Fibroblast of the aortic adventitia (primary cell): ENCODE results near the gene NRXN3. TPM values are rescaled to one million over a fixed set of nuclear protein-coding genes. Genes with fewer than 3 reads are reported as not detected.
A peak's percentile ranks its signal among the peaks of the same experiment; 100 is the strongest.

Source experiments
- DNase-seq: peaks from one replicate; pipeline ENCODE4 v3.0.0-alpha.2; 2010; ENCODE audit warnings: low read depth
- H3K4me3 ChIP-seq: 2 replicates; pipeline ENCODE4 v1.5.1; 2011; ENCODE audit warnings: low read depth, mild to moderate bottlenecking, control low read depth, low read length, moderate library complexity
- total RNA-seq: library from RNA; depleted of rRNA; stranded (reverse); fragments of >200 nt; gene quantifications from 2 replicates; pipeline ENCODE4 v1.2.3, GENCODE V29; 2012; ENCODE audit warnings: low replicate concordance
- TF ChIP-seq, protein P1 (sequence below): IDR thresholded peaks from 2 replicates; pipeline ENCODE4 v1.5.1; 2011; ENCODE audit warnings: mild to moderate bottlenecking, low read length, control low read depth, inconsistent platforms; ENCODE audit not compliant: insufficient read depth

NRXN3 gene
- total RNA-seq, 1 donor, result 0.18 TPM

GRCh38 chr14:79555429-79555828, 1385.3 kb downstream of the NRXN3 start:
- no peak overlapping the region for H3K4me3 ChIP-seq
- no peak for DNase-seq
- TF ChIP-seq, protein P1, sequence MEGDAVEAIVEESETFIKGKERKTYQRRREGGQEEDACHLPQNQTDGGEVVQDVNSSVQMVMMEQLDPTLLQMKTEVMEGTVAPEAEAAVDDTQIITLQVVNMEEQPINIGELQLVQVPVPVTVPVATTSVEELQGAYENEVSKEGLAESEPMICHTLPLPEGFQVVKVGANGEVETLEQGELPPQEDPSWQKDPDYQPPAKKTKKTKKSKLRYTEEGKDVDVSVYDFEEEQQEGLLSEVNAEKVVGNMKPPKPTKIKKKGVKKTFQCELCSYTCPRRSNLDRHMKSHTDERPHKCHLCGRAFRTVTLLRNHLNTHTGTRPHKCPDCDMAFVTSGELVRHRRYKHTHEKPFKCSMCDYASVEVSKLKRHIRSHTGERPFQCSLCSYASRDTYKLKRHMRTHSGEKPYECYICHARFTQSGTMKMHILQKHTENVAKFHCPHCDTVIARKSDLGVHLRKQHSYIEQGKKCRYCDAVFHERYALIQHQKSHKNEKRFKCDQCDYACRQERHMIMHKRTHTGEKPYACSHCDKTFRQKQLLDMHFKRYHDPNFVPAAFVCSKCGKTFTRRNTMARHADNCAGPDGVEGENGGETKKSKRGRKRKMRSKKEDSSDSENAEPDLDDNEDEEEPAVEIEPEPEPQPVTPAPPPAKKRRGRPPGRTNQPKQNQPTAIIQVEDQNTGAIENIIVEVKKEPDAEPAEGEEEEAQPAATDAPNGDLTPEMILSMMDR, result no peak

GRCh38 chr14:79557309-79557708, 1387.1 kb downstream of the NRXN3 start:
- no peak for DNase-seq
- TF ChIP-seq, protein P1, result no peak
- H3K4me3 ChIP-seq, result no peak overlapping the region

- no peak overlapping the region for H3K4me3 ChIP-seq
- TF ChIP-seq, protein P1, result no peak
- no peak for DNase-seq
Observed at GRCh38 chr14:79562185-79562584, 1392.0 kb downstream of the NRXN3 start.

GRCh38 chr14:79564371-79564770, 1394.2 kb downstream of the NRXN3 start:
- peak; percentile 54 for DNase-seq

DNA sequence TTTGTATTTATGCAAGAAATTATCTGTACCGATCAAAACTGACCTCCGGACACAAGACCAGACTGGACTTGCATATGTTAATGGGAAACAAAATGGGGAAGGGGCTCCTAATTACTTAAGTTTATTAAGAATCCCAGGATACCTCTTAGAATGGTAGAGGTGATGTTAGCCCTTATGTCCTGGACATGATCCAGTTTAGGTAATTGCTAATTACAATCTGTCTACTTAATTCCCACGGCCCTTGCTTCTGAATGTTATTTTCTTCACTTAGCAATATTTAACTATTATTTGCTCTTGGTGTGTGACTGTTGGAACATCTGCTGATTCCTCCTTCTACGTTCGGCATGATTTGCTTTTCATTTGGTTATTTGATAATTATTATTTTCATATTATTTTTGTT, 1397.1 kb downstream of the NRXN3 start:
- DNase-seq, result no peak
- TF ChIP-seq, protein P1, result no peak
- no peak overlapping the region for H3K4me3 ChIP-seq

More at GRCh38 chr14:79564371-79564770, 1394.2 kb downstream of the NRXN3 start:
- TF ChIP-seq, protein P1, result no peak
- no peak overlapping the region for H3K4me3 ChIP-seq

DNA sequence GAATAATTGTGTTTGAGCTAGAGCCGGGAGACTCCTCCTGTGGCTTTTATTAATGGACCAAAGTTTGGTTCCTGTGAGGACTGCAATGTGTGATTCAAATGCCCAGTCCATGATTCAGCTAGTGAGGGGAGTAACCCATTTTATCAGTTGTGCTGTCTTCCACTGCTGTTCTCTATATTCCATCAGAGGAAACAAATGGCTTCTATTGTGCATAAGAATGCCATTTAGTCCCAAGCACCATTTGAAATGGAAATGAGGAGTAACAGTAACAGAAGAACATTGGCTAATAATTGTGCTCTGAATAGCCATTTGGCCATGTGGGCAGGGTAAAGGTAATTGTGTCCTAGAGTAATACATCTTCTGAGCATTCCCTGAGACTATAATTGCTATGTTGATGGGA, 1398.4 kb downstream of the NRXN3 start:
- TF ChIP-seq, protein P1, result no peak
- DNase-seq, result peak; percentile 24
- H3K4me3 ChIP-seq, result no peak overlapping the region

- TF ChIP-seq, protein P1, result no peak
- H3K4me3 ChIP-seq, result no peak overlapping the region
- DNase-seq, result no peak
Observed at GRCh38 chr14:79569072-79569471, 1398.9 kb downstream of the NRXN3 start.
